Activated T-cell treated with anti-CD3 and anti-CD28 coated beads for 24 hours (primary cell): ENCODE results near the gene TRABD2B.
"Not testable (repeated sequence)": the region's sequence is repeated elsewhere in the genome, so short reads cannot be mapped to it uniquely, and the experiment has no call there.

Experiments
- DNase-seq: peaks from one replicate; pipeline ENCODE4 v3.0.0-alpha.2; 2020; ENCODE audit warnings: low read depth

The TRABD2B gene

GRCh38 chr1:47967864-47968555 lies 29.2 kb downstream of the TRABD2B start:
- DNase-seq = no peak

- no peak for DNase-seq
These were observed 31.4 kb downstream of the TRABD2B start for GRCh38 chr1:47965816-47966215.

GRCh38 chr1:47964636-47965035 lies 32.5 kb downstream of the TRABD2B start:
- DNase-seq = no peak

GRCh38 chr1:47963568-47964358 lies 33.4 kb downstream of the TRABD2B start:
- no peak for DNase-seq

GRCh38 chr1:47962750-47963492 lies 34.3 kb downstream of the TRABD2B start:
- DNase-seq = no peak

- DNase-seq = not testable (repeated sequence)
These were observed 35.4 kb downstream of the TRABD2B start for GRCh38 chr1:47961835-47962234.

GRCh38 chr1:47956491-47956890 lies 40.7 kb downstream of the TRABD2B start:
- not testable (repeated sequence) for DNase-seq

- no peak for DNase-seq
These were observed 43.5 kb downstream of the TRABD2B start for GRCh38 chr1:47953661-47954060.

GRCh38 chr1:47951545-47952235 lies 45.5 kb downstream of the TRABD2B start:
- DNase-seq = no peak

- DNase-seq = no peak
These were observed 46.2 kb downstream of the TRABD2B start for GRCh38 chr1:47951026-47951425.

- DNase-seq = no peak
These were observed 46.7 kb downstream of the TRABD2B start for GRCh38 chr1:47950471-47950870.

- DNase-seq = no peak
These were observed 49.1 kb downstream of the TRABD2B start for GRCh38 chr1:47948126-47948525.

GRCh38 chr1:47947531-47947930 lies 49.7 kb downstream of the TRABD2B start:
- DNase-seq = no peak

GRCh38 chr1:47944561-47944960 lies 52.6 kb downstream of the TRABD2B start:
- no peak for DNase-seq

- DNase-seq = no peak
These were observed 55.0 kb downstream of the TRABD2B start for GRCh38 chr1:47942240-47942629.

GRCh38 chr1:47941609-47942239 lies 55.5 kb downstream of the TRABD2B start:
- DNase-seq = no peak

- DNase-seq = no peak
These were observed 56.4 kb downstream of the TRABD2B start for GRCh38 chr1:47940779-47941178.

GRCh38 chr1:47940326-47940725 lies 56.9 kb downstream of the TRABD2B start:
- no peak for DNase-seq

GRCh38 chr1:47938520-47938919 lies 58.7 kb downstream of the TRABD2B start:
- no peak for DNase-seq

GRCh38 chr1:47937586-47938254 lies 59.5 kb downstream of the TRABD2B start:
- no peak for DNase-seq

GRCh38 chr1:47936916-47937551 lies 60.2 kb downstream of the TRABD2B start:
- DNase-seq = no peak
